NCI-H69 (cell line): ENCODE measurements around the gene RAB11FIP3.

Source experiments
- DNase-seq: peaks from one replicate; lab custom pipeline; 2025; lab: John Stamatoyannopoulos, UW

The RAB11FIP3 gene

GRCh38 chr16:533391-534123 is 108.1 kb downstream of the RAB11FIP3 start:
- DNase-seq, result no peak

GRCh38 chr16:534135-534534 is 108.7 kb downstream of the RAB11FIP3 start:
- no peak for DNase-seq

GRCh38 chr16:534856-535445 is 109.5 kb downstream of the RAB11FIP3 start:
- no peak for DNase-seq

- peak; percentile 21 for DNase-seq
These were observed 110.3 kb downstream of the RAB11FIP3 start for GRCh38 chr16:535446-536405.

- no peak for DNase-seq
These were observed 111.3 kb downstream of the RAB11FIP3 start for GRCh38 chr16:536746-537145.

- no peak for DNase-seq
These were observed 112.2 kb downstream of the RAB11FIP3 start for GRCh38 chr16:537415-538335.

GRCh38 chr16:539901-540530 is 114.6 kb downstream of the RAB11FIP3 start:
- no peak for DNase-seq

GRCh38 chr16:540645-541340 is 115.3 kb downstream of the RAB11FIP3 start:
- peak; percentile 16 for DNase-seq

- DNase-seq, result no peak
These were observed 118.1 kb downstream of the RAB11FIP3 start for GRCh38 chr16:543301-544164.

GRCh38 chr16:544517-544916 is 119.1 kb downstream of the RAB11FIP3 start:
- DNase-seq, result no peak

- no peak for DNase-seq
These were observed 121.7 kb downstream of the RAB11FIP3 start for GRCh38 chr16:546909-547770.

- no peak for DNase-seq
These were observed 123.1 kb downstream of the RAB11FIP3 start for GRCh38 chr16:548586-548985.

- DNase-seq, result no peak
These were observed 124.3 kb downstream of the RAB11FIP3 start for GRCh38 chr16:549544-550263.

- DNase-seq, result no peak
These were observed 125.8 kb downstream of the RAB11FIP3 start for GRCh38 chr16:551210-551609.

GRCh38 chr16:552171-552570 is 126.7 kb downstream of the RAB11FIP3 start:
- DNase-seq, result no peak

GRCh38 chr16:553601-554296 is 128.3 kb downstream of the RAB11FIP3 start:
- DNase-seq, result no peak

- no peak for DNase-seq
These were observed 128.8 kb downstream of the RAB11FIP3 start for GRCh38 chr16:554297-554621.
